Adrenal gland (tissue), 12 donors: Measurements from ENCODE around the gene TMEM147. TPM values are rescaled to one million over a fixed set of nuclear protein-coding genes. Genes with fewer than 3 reads are reported as not detected.

ENCODE experiments used
- DNase-seq, 7 donors: peaks; one replicate each; pipeline ENCODE4 v3.0.0-alpha.2; 2019 to 2020
- H3K27ac ChIP-seq, 5 donors: fragments of 200-600 bp; sonication (generic) in 4 of 5; 1 replicate in 3 of 5; 2 replicates in 2 of 5; pipeline versions ENCODE4 v1.5.1 to v1.8.0; 2016 to 2020; ENCODE audit warnings: mild to moderate bottlenecking in 1 of 5
- H3K27me3 ChIP-seq: fragments of 200-600 bp; 2 replicates; pipeline ENCODE4 v1.8.0; 2021
- H3K36me3 ChIP-seq, 2 donors: fragments of 200-600 bp; replicated peaks in 1 of 2; 1 replicate in 1 of 2; 2 replicates in 1 of 2; pipeline versions ENCODE4 v1.5.1 to v1.8.0; 2018 to 2022
- H3K4me1 ChIP-seq, 2 donors: fragments of 200-600 bp; replicated peaks in 1 of 2; 1 replicate in 1 of 2; 2 replicates in 1 of 2; pipeline versions ENCODE4 v1.5.1 to v1.8.0; 2018 to 2021
- H3K4me3 ChIP-seq, 4 donors: fragments of 200-600 bp; sonication (generic) in 3 of 4; one replicate each; pipeline ENCODE4 v1.5.1; 2016 to 2018
- H3K9me3 ChIP-seq, 3 donors: fragments of 200-600 bp; sonication (generic) in 1 of 3; replicated peaks in 1 of 3; 1 replicate in 2 of 3; 2 replicates in 1 of 3; pipeline versions ENCODE4 v1.5.1 to v1.8.0; 2016 to 2021
- CTCF ChIP-seq, 6 experiments: fragments of 450-650 bp in 4 of 6; fragments of 200-600 bp in 2 of 6; sonication (generic) in 1 of 6; IDR thresholded peaks; 1 replicate in 5 of 6; 2 replicates in 1 of 6; pipeline versions ENCODE4 v1.5.1 to v1.8.0; 2016 to 2021; ENCODE audit warnings: antibody characterized with exemption in 6 of 6, mild to moderate bottlenecking in 2 of 6, moderate library complexity in 1 of 6
- POLR2A ChIP-seq, 2 donors: fragments of 450-650 bp; IDR thresholded peaks; one replicate each; pipeline ENCODE4 v1.6.1; 2017; ENCODE audit warnings: antibody characterized with exemption in 2 of 2, mild to moderate bottlenecking in 2 of 2, moderate library complexity in 1 of 2
- WGBS, 4 donors: extraction: QIAGEN DNeasy Blood & Tissue Kit in 2 of 4; methylation state at CpG; one replicate each; pipeline versions ENCODE4 v1.1.5 to v1.1.7; 2013 to 2017; 5-methylcytosine and 5-hydroxymethylcytosine counted together
- intact Hi-C, 2 donors: fragments of 100-400 bp; cut with DNase I; formaldehyde crosslinking; loops; one replicate each; pipeline versions ENCODE4 v1.14.1 to v1.15.0; 2022 to 2023
- polyA plus RNA-seq, 3 donors: library from polyadenylated mRNA; stranded (reverse); fragments of 200-250 nt in 2 of 3; fragments of 350-450 nt in 1 of 3; fragmentation: Illumina TruSeq in 1 of 3; extraction: RNeasy Lipid Tissue Mini Kit (QIAGEN cat#74804) in 1 of 3; gene quantifications; one replicate each; pipeline ENCODE4 v1.2.3, GENCODE V29; 2013 to 2014
- total RNA-seq, 9 donors: library from RNA; depleted of rRNA in 4 of 9; stranded (reverse); fragments of >200 nt in 4 of 9; fragments of 120-200 nt in 1 of 9; fragmentation: NEBNext Ultra II Directional in 1 of 9; extraction: Animal tissue kit (Norgen Biotek cat#: 25700) in 1 of 9; gene quantifications; one replicate each; pipeline versions ENCODE4 v1.1.0 to v1.2.4, GENCODE V29; 2013 to 2023
- donor health status: healthy with polysubstance abuse.
- donor health status: Bipolar disorder and iron deficiency.
- donor health status: DM: yes; HTN: yes; CAD: no.
- donor health status: DM: no; HTN: no; CAD: no.
- donor health status: DM: no; HTN: no; CAD: no.
- donor health status: DM: yes; HTN: yes; CAD: no.

The TMEM147 gene
- total and polyA plus RNA-seq, 12 donors: 86.5 to 261 (median 180) TPM

- intact Hi-C loops: no loop called here
- Histone ChIP-seq H3K4me3 (no peak overlapping the region), H3K4me1 (no peaks in the 10 kb centered on the region), H3K9me3 (no peaks in the 10 kb centered on the region), H3K27me3 (no peaks in the 10 kb centered on the region), H3K27ac (no peak overlapping the region), H3K36me3 (no peaks in the 10 kb centered on the region)
- 67 to 78% (median 73%) methylated on average over 6 of the region's 6 CpGs for WGBS, 4 donors
- DNase-seq: no peak
- TF ChIP-seq POLR2A (IDR thresholded peaks at IDR 0.05): no peak
- TF ChIP-seq CTCF (IDR thresholded peaks at IDR 0.05): no peak
These were observed 27.1 kb upstream of the TMEM147 start for GRCh38 chr19:35518313-35518712.

- Histone ChIP-seq H3K4me1 (no peaks in the 10 kb centered on the region), H3K4me3 (no peak overlapping the region), H3K27me3 (no peaks in the 10 kb centered on the region), H3K36me3 (no peaks in the 10 kb centered on the region), H3K27ac (no peak overlapping the region), H3K9me3 (no peaks in the 10 kb centered on the region)
- TF ChIP-seq POLR2A (IDR thresholded peaks at IDR 0.05) (no peak), CTCF (IDR thresholded peaks at IDR 0.05) (no peak)
- 21 to 55% (median 45%) methylated on average over 4 to 7 of the region's 7 CpGs for WGBS, 4 donors
- intact Hi-C loops: no loop called here
- DNase-seq: no peak
These were observed 26.1 kb upstream of the TMEM147 start for GRCh38 chr19:35519291-35519690.

- H3K27me3 ChIP-seq: no peaks in the 10 kb centered on the region
- H3K4me3 ChIP-seq: no peak overlapping the region
- H3K27ac ChIP-seq: no peak overlapping the region
- TF ChIP-seq POLR2A (IDR thresholded peaks at IDR 0.05) (no peak), CTCF (IDR thresholded peaks at IDR 0.05) (no peak)
- WGBS, 4 donors: 71 to 76% (median 74%) methylated on average over 12 to 16 of the region's 16 CpGs
- intact Hi-C loops: no loop called here
- no peak for DNase-seq
- H3K9me3 ChIP-seq: no peaks in the 10 kb centered on the region
- H3K36me3 ChIP-seq: no peaks in the 10 kb centered on the region
- H3K4me1 ChIP-seq: no peaks in the 10 kb centered on the region
These were observed 24.2 kb upstream of the TMEM147 start for GRCh38 chr19:35521124-35521743.

GRCh38 chr19:35522745-35523327 lies 22.6 kb upstream of the TMEM147 start:
- Histone ChIP-seq H3K4me1 (no peaks in the 10 kb centered on the region), H3K27ac (no peak overlapping the region), H3K4me3 (no peak overlapping the region), H3K9me3 (no peaks in the 10 kb centered on the region), H3K36me3 (no peaks in the 10 kb centered on the region), H3K27me3 (no peaks in the 10 kb centered on the region)
- DNase-seq: no peak
- 80 to 90% (median 82%) methylated on average over 10 to 12 of the region's 12 CpGs for WGBS, 4 donors
- intact Hi-C loops: no loop called here
- TF ChIP-seq POLR2A (IDR thresholded peaks at IDR 0.05) (no peak), CTCF (IDR thresholded peaks at IDR 0.05) (no peak)
